HG03039 (cell line): ENCODE results near the gene ATG16L1.

Experiments
- ATAC-seq: cut with Tn5 transposase; IDR thresholded peaks from one replicate; pipeline ENCODE4 v1.9.1; 2021; ENCODE audit warnings: mild to moderate bottlenecking, moderate library complexity; ENCODE audit not compliant: unreplicated experiment

The ATG16L1 gene

GRCh38 chr2:233287871-233288270, 36.4 kb downstream of the ATG16L1 start:
- ATAC-seq, result no peak

GRCh38 chr2:233288663-233289062, 37.2 kb downstream of the ATG16L1 start:
- no peak for ATAC-seq

- no peak for ATAC-seq
Observed at GRCh38 chr2:233289648-233290047, 38.2 kb downstream of the ATG16L1 start.

DNA sequence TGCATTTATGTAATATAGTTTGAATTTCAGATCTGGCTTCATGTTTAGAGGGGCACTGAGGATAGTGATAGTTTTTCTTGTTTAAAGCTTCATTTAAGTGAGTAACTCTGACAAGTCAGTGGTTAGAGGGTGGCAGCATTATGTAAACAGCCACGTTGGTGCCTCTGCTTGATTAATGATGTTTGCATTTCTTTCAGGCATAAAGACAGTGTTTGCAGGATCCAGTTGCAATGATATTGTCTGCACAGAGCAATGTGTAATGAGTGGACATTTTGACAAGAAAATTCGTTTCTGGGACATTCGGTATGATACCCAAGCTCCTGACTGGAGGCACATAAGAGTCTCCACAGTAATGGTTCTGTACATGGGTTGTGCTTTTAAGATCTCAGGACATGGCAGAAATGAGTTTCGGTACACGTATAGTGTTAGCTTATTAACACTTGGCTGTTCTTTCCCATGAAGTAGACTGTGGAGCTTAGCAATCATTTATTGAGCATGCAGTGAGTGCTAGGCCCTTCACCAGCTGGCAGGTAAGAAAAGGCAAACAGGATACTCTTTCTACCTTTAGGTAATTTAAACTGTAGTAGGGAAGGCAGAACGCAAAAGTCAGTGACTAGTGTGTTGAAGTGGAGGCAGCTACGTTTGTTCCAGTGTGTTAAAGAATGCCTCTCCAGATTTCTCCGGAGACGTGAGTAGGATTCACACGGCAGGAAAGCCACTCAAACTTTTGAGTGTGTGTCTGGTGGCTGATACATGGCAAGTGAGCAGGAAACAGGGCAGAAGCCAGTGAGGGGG, 38.8 kb downstream of the ATG16L1 start:
- no peak for ATAC-seq

GRCh38 chr2:233295891-233296290, 44.4 kb downstream of the ATG16L1 start:
- ATAC-seq, result no peak

DNA sequence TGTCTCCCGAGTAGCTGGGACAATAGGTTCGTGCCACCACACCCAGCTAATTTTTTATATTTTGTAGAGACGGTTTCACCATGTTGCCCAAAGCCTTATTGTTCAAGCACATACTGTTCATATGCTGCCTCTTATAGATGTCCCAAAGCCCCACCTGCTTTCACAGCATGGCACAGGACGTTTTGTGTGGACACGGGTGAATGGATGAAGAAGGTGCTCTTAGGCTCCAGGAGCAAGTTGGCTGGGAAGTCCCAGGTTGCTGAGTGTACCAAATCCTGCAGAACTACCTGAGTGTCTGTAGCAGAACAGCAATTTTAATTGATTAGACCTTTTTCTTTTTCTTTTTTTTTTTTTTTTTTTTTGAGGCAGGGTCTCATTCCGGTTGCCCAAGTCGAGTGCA, 45.6 kb downstream of the ATG16L1 start:
- ATAC-seq, result no peak

DNA sequence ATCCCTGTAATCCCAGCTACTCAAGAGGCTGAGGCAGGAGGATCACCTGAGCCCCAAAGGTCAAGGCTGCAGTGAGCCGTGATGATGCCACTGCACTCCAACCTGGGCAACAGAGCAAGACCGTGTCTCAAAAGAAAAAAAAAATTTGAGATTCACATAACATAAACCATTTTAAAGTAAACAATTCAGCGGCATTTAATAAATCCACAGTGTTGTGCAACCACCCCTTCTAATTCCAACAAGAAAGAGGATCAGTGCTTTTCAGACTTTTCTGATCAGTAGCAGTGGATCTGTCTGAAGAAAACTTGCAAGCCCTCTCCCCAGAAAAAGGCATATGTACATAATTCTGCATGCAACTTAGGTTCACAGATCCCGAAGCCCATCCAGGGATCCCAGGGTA, 48.9 kb downstream of the ATG16L1 start:
- ATAC-seq, result no peak

GRCh38 chr2:233301248-233301647, 49.8 kb downstream of the ATG16L1 start:
- ATAC-seq, result no peak

DNA sequence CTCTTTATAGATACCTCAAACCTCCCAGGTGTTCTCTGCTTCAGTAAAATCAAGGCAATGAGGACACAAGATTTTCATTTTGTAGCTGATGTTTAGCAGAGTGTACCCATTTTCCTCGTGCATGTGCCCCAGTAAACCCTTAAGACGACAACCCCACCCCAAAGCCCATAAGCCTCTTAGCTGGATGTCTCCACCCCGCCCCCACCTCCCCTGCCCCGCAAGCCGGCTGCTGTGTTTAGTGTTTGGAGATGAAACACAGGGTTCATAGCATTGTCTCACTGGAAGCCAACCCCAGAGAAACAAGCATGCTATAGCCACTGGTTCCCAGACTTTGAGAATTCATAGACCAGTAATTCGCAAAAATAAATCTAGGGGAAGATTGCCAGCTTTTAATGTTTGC, 50.3 kb downstream of the ATG16L1 start:
- no peak for ATAC-seq

- no peak for ATAC-seq
Observed at GRCh38 chr2:233303252-233303651, 51.8 kb downstream of the ATG16L1 start.

DNA sequence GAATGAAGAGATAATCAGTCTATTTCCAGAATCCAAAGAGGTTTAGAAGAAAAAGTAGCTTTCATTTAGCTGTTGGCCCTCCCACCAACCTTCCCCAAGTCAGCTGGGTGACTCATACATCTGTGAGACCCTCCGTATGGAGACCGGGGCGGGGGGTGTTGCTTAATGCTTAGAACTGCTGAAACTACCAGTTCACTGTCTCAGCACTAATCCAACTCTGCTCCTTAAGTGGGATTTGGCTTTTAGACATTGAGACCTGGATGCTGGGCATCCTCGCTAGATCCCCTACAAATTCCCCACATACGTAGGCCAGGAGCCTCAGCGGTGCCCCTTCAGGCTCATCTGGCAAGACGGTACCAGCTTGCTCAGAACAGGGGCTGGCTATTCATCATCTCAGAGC, 56.1 kb downstream of the ATG16L1 start, which contains the start of gene SAG:
SAG (plus strand) TSS at position 252 of the 400 bp plus-strand sequence. CDS start 1,374 bp downstream, outside the sequence.
- no peak for ATAC-seq

DNA sequence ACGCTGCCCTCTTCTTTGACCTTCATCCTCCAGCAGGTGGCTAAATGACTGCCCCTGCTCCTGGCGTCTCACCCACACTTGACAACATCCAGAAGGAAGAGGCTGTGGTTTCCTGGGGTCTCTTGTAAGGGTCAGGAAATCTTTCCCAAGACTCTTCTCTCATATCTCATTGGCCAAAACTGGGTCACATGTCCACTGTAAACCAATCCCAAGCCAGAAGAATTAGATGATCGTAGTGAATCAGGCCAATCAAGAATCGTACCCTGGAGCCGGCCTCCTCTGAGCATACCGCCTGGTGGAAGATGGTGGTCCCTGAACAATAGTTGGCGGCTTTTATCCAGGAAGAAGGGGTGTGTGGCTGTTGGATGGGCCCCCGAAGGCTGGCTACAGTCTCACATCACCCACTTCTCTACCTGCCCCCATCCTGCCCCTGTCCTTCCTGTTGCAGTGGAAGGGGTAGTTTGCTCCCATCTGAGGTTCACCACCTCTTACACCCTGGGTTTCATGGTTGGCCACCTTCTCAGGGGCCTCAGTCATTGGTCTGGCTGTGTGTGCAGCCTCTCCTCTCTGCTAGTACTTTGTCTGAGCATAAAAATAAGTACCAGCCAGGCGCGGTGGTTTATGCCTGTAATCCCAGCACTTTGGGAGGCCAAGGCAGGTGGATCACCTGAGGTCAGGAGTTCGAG, 59.9 kb downstream of the ATG16L1 start:
- ATAC-seq, result no peak

DNA sequence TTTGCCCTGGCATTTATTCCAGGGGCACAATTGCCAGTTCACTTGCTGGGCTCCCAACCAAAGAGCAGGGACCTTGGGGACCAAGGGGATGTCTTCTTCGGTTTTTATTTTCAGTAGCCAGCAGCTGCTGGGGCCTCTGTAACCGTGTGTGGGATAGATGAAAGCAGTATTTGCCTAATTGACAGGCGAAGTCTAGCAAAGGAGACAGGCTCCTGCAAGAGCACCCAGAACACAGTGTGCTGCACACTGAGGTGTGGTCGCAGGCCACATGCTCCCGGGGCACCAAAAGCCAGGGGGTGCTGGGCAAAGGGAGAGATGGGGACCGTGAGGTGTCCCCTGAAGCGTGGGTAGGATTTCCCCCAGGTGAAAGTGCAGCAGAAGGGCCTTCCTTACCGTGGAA, 61.4 kb downstream of the ATG16L1 start:
- no peak for ATAC-seq

GRCh38 chr2:233314180-233314925, 62.9 kb downstream of the ATG16L1 start:
- no peak for ATAC-seq

DNA sequence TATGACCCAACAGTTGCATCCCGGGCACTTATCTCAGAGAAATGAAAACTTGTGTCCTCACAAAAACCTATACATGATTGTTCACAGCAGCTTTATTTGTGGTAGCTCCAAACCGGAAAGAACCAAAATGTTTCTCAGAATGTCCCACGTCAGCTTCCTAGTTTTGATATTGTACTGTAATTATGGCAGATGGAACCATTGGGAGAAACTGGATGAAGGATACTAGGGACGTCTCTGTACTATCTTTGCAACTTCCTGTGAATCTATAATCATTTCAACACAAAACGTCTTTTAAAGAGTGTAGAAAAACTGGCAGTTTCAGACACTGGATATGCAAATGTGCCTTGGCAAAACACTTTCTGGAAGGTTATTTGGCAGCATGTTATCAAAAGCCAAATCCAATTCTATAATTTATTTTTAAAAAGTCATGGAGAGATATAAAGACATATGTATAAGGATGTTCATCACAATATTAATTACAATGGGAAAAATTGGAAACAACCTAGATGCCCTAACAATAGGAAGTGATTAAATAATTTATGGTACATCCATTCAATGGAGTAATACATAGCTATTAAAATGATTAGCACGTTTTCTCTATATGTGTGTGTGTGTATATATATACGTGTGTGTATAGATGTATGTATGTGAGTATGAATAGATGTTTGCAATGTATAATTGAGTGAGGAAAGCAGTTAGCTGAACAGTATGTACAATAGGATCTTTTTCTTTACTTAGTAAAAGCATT, 65.9 kb downstream of the ATG16L1 start:
- no peak for ATAC-seq

- no peak for ATAC-seq
Observed at GRCh38 chr2:233319256-233319655, 67.8 kb downstream of the ATG16L1 start.

DNA sequence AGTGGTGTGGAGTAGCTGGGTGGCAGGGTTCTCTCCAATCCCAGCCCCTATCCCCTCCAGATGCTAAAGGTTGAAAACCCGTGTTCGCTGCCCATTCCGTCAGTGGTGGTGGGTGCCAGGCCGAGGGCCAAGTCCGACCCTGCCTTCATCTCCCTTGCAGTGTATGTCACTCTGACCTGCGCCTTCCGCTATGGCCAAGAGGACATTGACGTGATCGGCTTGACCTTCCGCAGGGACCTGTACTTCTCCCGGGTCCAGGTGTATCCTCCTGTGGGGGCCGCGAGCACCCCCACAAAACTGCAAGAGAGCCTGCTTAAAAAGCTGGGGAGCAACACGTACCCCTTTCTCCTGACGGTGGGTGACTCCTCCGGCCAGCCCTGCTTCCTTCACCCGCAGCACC, 69.0 kb downstream of the ATG16L1 start:
- ATAC-seq, result no peak

GRCh38 chr2:233321166-233321565, 69.7 kb downstream of the ATG16L1 start:
- ATAC-seq, result no peak

GRCh38 chr2:233323851-233324250, 72.4 kb downstream of the ATG16L1 start:
- no peak for ATAC-seq

- no peak for ATAC-seq
Observed at GRCh38 chr2:233325256-233325655, 73.8 kb downstream of the ATG16L1 start.

GRCh38 chr2:233325814-233326213, 74.3 kb downstream of the ATG16L1 start:
- no peak for ATAC-seq
